ENCODE measurements around the gene ARPC5L. TPM values are rescaled to one million over a fixed set of nuclear protein-coding genes. Genes with fewer than 3 reads are reported as not detected.
"Not testable (repeated sequence)": the region's sequence is repeated elsewhere in the genome, so short reads cannot be mapped to it uniquely, and the experiment has no call there.

ARPC5L gene
- total RNA-seq, 1 donor from 2014 or later = 16.4 TPM

DNA sequence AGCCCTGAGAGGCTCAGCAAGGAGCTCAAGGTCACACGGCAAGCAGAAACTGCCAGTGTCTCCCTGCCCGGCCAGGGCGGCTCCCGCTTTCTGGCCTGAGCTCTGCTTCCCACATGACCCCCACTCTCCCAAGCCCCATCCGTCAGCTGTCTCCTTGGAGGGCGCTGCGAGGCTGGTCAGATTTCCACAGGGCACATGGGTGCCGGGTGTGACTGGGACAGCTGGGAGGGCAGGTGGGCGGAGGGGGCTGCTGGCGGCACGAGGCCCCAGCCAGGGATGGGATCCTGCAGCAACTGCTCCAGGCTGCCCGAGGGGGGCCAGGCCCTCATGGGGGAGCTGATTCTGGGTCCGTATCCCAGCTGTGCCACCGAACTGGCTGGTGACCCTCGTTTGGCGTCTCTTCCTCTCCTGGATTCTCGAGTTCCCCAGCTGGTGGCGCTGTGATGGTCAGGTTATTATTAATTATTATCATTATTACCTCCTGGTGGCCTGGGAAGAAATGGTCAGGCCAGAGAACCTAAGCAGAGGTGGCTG lies 21.6 kb upstream of the ARPC5L start:
- DNase-seq (ENCODE audit: low spot score) (no peak), ATAC-seq (no peak)

DNA sequence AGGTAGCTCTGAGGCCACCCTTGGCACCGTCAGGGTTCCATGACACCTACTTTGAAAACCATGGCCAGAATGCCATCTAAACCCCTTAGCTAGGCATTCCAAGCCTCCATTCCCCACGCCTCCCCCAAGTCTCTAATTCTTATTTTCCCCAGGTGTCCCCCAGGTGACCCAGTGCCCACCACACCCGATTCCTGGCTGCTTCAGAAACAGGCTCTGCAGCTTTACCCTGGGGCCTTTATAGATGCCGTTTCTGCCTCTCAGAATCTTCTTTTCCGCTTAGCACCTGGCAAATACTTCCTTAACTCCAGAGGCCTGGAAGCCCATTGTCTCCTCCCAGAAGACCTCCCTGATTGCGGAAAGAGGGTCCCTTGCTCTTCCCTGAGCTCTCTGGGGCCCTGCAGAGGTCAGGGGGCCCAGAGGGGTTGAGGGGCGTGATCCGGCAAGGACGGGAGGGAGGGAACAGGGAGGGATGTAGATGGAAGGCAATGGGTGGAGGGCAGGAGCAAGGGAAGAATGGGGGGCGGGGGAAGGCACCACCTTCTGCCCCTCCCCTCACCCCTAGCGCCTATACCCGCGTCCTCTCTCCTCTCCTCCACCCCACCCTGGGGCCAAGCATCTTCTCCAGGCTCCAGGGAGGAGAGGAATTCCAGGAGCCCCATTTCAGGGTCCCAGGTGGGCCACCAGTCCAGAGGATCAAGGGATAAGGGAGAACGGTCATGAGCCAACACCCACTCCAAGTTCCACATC lies 20.7 kb upstream of the ARPC5L start:
- no peak for DNase-seq (ENCODE audit: low spot score)
- ATAC-seq = no peak

DNA sequence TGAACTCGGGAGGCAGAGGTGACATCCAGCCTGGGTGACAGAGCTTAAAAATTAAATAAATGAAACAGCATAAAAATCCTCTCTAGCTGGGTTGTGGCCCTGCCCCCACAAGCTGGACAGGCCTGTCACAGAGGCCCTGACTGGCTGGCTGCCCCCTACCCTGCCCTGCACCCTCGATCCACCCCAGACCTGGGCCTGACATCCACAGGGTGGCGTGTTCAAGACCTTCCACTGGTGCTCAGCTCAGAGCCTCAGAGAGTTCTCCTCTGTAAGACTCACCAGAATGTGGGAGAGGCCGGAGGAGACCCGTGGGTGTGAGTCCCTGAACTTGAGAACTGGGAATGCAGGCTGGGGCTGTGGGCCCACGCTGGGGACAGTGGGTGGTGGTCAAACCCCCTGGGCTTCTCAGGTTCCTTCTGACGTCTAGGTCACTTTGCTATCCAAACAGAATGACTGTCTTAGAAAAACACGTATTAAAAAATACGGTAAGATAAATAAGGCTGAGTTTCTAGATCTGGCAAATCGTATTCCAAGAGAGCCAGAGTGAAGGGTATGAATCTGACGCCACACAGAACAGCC lies 18.4 kb upstream of the ARPC5L start:
- DNase-seq (ENCODE audit: low spot score) = no peak

DNA sequence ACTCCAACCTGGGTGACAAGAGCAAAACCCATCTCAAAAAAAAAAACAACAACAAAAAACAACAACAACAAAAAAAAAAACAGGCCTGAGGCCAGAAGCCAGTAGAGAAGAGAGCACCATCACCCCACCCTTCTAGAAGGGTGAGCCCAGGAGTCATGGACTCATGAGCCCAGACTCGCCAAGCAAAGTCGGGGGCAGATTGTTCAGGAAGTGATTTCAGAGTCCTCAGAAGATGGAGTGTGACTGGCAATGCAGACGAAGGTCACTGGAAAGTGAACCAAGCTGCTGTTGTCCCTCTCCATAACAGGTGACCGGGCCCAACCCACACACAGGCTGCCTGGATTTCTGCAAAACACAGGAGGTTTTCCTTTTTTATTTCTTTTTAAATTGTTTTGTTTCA lies 17.6 kb upstream of the ARPC5L start:
- no peak for DNase-seq (ENCODE audit: low spot score)
- ATAC-seq = no peak

More for the DNA sequence above, 18.4 kb upstream of the ARPC5L start:
- no peak for ATAC-seq

DNA sequence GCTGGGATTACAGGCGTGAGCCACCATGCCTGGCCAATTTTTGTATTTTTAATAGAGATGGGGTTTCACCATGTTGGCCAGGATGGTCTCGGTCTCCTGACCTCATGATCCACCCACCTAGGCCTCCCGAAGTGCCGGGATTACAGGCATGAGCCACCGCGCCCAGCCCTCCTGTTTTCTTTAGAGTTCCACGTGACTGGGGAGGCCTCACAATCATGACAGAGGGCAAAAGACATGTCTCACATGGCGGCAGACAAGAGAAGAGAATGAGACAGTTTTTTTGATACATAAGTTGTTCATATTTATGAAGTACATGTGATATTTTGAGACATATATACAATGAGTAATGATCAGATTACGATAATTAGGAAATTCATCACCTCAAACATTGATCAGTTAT lies 15.5 kb upstream of the ARPC5L start:
- DNase-seq (ENCODE audit: low spot score); ATAC-seq: not testable (repeated sequence)

DNA sequence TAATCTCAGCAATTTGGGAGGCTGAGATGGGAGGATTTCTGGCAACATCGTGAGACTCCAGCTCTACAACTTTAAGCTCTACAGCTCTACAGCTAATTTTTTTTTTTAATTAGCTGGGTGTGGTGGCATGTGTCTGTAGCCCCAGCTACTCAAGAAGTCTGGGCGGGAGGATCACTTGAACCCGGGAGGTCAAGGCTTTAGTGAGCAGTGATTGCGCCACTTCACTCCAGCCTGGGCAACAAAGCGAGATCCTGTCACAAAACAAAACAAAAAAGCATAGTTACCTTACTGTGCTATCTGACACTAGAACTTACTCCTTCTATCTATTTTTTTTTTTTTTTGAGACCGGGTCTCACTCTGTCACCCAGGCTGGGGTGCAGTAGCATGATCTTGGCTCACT lies 15.0 kb upstream of the ARPC5L start:
- no peak for DNase-seq (ENCODE audit: low spot score)
- ATAC-seq = no peak

DNA sequence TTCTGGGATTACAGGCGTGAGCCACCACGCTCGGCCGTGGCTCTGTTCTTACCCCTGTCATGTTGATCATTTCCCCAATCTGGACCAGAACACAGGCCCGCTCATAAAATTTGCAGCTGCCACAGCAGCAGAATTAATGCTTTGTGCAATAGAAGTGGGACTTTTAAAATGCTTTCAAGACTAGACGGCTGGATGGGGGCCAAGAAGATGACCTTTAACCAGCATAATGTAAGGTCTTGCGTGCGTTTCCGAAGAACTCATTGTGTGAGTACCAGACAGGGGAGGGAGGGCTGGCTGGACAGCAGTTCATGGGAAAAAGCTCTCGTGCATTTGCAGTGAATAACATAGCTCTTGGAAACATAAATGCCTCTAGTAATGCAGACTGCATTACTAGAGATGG lies 12.1 kb upstream of the ARPC5L start:
- DNase-seq (ENCODE audit: low spot score) = no peak
- ATAC-seq = no peak

DNA sequence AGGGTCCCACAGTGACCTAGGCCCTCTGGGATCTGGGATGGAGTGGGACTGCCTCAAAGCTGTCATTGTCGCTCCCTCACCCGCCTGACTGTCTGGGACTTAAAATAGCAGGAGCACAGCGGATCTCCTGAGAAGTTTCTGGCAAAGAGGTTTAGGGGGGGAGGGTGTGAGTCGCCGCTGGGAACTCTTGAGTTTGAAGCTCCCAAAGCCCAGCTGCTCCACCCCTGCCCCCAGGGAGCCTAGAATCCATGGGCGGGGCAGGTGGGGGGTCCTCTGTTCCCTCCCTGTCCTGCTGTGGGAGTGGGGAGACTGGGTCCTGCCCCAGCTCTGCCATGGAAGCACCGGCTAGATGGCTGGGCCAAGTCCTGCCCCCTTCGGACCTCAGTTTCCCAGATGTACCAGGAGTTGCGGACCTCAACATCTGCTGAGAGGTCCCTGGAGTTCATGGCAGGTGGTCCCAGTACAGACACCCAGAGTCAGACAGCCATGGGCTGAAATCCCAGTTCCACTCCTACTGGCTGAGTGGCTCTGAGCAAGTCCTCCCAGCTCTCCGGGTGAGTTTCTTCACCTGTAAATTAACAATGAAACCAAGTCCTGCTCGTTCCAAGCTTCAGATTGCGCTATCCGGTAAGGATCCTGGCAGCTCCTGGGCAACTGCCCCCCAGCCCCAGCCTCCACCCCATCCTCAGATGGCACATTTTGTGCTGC lies 9.7 kb upstream of the ARPC5L start:
- DNase-seq (ENCODE audit: low spot score) = no peak
- ATAC-seq = no peak

DNA sequence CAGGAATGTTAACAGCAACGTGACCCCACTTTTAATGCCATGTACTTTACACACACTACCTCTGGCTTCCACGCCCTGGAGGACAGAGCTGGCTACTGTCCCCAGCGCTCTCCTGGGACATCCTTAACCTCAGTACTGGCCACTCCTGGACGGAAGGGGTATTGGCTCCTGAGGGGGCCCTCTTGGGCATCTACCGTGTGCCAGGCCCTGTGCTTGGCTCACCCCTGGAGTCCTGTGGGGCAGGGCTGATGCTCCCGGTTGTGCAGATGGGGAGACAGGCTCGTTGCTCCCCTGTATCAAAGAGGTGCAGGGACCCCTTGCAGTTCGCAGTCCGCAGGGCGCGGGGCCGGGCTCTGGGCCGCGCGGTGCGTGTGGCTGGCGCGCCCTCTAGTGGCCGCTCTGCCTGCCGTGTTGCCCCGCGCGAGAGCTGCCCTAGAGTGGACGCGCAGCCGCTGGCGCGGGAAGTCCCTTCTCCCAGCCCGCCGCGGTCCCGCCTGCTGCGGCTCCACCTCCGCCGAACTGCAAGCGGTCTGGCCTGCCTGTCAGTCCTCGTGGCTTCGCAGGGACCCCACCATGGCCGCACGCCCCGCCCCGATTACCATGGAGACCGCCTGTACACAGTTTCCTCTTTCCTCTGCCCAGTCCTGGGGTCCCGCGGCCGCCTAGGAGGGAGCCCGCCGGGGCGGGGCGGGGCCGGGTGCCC lies 8.9 kb upstream of the ARPC5L start, which contains the start of gene WDR38:
WDR38 (plus strand) TSS at position 632 of the 703 bp plus-strand sequence. CDS start 72 bp downstream, outside the sequence.
- ATAC-seq (peak; percentile 91), DNase-seq (ENCODE audit: low spot score) (peak; percentile 78)

DNA sequence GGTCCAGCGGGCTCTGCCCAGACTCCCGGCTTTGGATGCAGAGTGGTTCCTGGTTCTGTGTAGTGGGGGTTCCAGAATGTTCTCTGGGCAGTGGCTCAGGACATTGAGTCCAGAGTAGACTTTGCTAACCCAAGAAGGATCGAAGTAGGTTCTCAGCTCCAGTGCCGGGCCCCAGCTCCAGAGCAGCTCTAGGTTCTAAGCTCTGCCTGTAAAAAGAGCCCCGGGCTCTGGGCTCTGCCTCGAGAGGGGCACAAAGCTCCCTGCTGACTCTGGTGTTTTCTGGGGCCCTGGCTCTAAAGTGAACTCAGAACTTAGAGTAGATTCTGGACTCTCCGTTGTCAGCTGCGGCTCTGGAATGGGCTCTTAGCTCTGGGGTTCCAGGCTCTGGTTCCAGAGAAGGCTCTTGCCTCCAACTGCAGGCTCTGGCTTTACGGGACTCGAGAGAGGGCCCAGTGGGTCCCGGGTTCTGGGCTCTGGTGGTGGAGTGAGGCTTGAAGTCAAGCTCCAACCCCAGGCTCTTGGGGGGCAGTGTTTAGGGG lies 8.3 kb upstream of the ARPC5L start:
- DNase-seq (ENCODE audit: low spot score) (no peak), ATAC-seq (no peak)

DNA sequence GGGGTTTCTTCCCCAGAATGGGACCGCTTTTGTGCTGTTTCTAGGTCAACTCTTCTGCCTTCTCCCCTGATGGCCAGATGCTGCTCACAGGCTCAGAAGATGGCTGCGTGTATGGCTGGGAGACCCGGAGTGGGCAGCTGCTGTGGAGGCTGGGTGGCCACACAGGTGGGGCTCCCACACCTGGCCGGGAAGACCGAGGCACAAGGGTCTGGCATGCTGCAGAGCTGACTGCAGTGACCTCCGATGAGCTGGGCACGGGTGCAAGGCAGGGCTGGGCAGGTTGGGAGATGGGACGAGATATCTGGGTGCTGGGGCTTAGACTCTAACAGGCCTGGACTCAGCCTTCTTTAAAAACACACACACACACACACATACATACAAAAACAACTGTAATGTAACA lies 7.8 kb upstream of the ARPC5L start:
- DNase-seq (ENCODE audit: low spot score) (no peak), ATAC-seq (no peak)

DNA sequence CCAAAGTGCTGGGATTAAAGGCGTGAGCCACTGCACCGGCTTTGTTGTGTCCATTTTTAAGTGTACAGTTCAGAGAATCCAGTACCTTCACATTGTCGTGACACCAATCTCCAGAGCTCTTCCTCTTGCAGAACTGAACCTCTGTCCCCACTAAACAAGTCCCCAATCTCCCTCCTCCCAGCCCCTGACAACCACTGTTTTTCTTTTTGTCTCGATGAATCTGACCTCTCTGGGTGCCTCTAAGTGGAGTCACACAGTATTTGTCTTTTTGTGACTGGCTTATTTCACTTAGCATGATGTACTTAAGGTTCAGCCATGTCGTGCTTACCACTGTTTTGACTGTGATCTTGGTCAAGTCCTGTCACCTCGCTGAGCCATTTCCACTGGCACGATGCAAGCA lies 7.1 kb upstream of the ARPC5L start:
- DNase-seq (ENCODE audit: low spot score) (no peak), ATAC-seq (no peak)

DNA sequence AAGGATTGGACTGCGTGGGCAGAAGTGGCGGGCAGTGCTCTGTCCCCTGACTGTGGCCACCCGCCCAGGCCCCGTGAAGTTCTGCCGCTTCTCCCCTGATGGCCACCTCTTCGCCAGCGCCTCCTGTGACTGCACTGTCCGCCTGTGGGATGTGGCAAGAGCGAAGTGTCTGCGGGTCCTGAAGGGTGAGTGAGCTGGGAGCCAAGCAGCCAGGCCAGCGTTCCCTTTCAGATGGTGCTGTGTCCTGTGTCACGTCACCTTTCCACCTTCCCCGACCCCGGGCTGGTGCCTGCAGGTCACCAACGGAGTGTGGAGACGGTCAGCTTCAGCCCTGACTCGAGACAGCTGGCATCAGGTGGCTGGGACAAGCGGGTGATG lies 6.4 kb upstream of the ARPC5L start:
- ATAC-seq = no peak

DNA sequence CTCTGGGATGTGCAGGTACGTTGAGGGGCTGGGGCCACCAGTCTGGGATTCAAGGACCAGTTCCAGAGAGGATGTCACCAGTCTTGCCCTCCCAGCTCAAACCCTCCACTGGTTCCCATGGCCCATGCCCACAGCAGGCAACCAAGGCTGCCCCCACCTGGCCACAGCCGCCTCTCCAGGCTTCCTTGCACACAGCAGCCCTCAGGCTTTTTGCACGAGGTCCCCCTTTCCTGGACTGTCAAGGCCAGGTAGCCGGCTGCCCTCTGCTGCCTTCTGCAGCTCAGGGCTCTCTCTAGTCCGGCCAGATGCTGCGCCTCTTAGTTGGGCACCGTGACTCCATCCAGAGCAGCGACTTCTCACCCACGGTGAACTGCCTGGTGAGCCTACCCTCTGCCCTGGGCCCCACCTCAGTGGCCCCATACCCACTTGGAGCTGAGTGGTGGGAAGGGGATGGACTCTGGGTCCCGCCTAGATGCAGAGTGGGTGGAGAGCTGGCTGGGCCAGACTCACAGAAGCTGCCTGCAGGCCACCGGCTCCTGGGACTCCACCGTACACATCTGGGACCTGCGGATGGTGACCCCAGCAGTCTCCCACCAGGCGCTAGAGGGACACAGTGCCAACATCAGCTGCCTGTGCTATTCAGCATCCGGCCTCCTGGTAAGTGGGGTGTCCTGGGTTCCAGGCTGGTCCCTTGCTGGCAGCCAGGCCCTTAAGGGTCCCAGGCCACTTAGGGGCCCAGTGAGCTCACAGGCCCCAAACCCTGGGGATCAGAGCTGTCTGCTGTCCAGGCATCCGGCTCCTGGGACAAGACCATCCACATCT lies 5.8 kb upstream of the ARPC5L start:
- ATAC-seq (peak; percentile 18), DNase-seq (ENCODE audit: low spot score) (no peak)

More for the DNA sequence above, 6.4 kb upstream of the ARPC5L start:
- DNase-seq (ENCODE audit: low spot score) = no peak

DNA sequence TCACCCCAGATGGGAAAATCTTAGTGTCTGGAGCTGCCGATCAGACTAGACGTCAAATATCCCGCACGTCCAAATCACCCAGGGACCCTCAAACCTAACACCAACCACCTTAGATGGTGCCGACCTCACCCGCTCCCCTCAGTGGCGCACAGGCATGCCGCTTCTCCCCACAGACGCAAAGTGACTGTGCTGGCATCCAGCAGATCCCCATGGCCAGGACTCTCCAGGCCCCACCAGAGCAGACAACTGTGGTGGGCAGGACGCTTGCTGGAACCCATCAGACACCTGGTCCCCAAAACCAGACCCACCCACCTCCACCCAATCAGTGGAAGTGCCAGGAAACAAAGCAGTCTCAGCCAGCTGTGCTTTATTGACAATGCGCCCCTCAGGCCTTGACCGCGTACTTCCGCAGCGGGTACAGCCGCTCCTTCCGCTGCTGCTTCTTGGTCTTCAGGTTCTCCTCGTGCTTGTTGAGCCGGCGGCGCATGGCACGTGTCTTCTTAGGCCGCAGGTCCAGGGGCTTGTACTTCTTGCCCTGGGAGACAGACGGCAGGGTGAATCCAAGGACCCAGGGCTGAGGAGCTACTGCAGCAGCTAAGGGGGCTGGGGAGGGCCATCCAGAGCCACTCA lies 4.3 kb upstream of the ARPC5L start:
- DNase-seq (ENCODE audit: low spot score) (no peak), ATAC-seq (no peak)

DNA sequence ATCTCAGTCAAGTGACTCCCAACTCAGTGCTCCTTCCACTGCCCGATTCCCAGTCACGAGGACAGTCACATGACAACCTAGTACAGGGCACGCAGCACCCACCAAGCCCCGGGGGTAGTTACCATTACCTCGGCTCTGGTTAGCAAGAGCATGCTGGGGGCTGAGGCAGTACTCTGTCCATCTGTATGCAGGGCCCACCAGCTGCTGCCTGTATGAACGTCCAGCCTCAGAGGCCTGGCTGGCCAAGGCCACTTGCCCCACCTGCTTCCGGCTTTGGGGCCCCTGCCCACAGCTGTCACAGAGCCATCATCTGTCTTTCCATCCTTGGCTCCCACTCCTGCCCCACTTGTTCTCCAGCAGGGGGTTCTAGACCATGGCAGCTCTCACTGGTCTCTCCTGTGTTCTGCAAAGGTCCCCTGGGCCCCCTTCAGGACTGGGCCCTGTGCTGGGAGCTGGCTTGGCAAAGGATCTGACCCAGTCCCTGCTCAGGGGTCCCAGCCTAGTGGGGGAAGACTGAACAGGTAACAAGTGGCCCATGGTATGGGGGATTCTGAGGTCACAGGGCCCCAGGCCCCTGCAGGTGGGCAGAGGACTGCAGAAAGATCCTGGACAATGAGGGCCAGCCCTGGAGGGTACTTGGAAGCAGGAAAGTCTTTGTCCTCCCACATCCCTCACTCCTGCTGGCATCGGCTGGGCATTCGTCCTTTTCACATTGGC lies 3.4 kb upstream of the ARPC5L start:
- DNase-seq (ENCODE audit: low spot score) (no peak), ATAC-seq (no peak)

DNA sequence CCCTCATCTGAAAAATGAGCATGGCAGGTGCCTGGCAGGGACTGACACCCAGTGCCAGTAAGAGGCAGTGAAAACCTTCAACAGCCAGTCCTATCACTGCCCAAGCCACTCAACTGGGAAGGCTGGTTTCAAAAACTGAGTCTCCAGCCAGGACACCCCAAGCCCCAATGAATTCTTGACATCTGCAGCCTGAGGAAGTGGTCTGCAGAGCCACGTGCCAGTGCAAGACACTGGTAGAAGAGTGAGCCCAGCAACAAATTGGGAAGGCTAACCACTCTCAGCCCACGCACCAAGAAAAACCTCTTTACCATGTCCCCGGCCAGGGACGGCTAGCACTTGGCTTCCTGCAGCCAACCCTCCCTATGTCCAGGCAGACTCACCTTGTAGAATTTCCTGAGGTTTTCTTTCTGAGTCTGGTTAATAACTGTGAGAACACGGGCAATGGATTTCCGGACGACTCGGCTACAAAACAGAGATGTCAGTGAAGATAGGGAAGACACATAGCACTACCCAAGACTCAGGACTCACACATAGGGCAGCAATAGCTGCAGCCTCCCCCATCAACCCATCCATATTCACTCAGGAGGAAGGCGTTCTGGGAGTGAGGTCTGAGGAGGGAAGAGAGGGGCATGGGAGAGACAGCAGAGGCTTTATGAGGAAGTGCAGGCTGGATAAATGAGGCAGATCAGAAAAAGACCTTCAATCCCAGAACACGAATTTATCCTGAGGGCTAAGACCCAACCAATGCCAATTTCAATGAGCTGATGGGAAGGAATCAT lies 1.9 kb upstream of the ARPC5L start:
- ATAC-seq (no peak), DNase-seq (ENCODE audit: low spot score) (no peak)

Data from left lobe of liver (tissue), 2 donors.